HCT116 (cell line): ENCODE data around the gene AMER2. TPM values are rescaled to one million over a fixed set of nuclear protein-coding genes. Genes with fewer than 3 reads are reported as not detected.

Experiments
- ATAC-seq: fragments of 200-7000 bp; cut with Tn5 transposase; 2 replicates; pipeline ENCODE4 v1.9.1; 2020; ENCODE audit warnings: mild to moderate bottlenecking, moderate library complexity
- BruUV-seq: library from RNA; stranded (reverse); fragments of 400-500 nt; replicated peaks from 2 replicates; lab custom pipeline; 2021; lab: Mats Ljungman, UMichigan
- CTCF ChIA-PET: fragments of 300-600 bp; sonication (Branson Sonifier 250); formaldehyde crosslinking; loops from one replicate; lab custom pipeline; 2021; ENCODE audit warnings: antibody characterized with exemption; lab: Charles Lee
- POLR2A ChIA-PET: fragments of 300-600, 350-600 bp; sonication (Branson Sonifier 250); formaldehyde crosslinking; loops from one replicate; lab custom pipeline; 2021; ENCODE audit warnings: antibody characterized with exemption; lab: Charles Lee
- RAD21 ChIA-PET, 2 experiments: fragments of 300-600 bp; sonication (Branson Sonifier 250); formaldehyde crosslinking; loops; one replicate each; lab custom pipeline; 2023; ENCODE audit warnings: low total read pairs in 2 of 2; ENCODE audit not compliant: uncharacterized antibody in 2 of 2, unreplicated experiment in 2 of 2, low non-redundant PET in 1 of 2; lab: Charles Lee
- DNase-seq: peaks from one replicate; pipeline ENCODE4 v3.0.0-alpha.2; 2010; ENCODE audit warnings: low read depth, low spot score
- H2AFZ ChIP-seq: fragments of 200-600 bp; shearing (Covaris generic), sonication (generic); 2 replicates; pipeline ENCODE4 v1.6.1; 2017; ENCODE audit warnings: low read depth, mixed run types, mixed read lengths, antibody characterized with exemption, low read length; ENCODE audit not compliant: poor library complexity, severe bottlenecking
- H3K27ac ChIP-seq: 2 replicates; pipeline ENCODE4 v1.5.1; 2012; ENCODE audit warnings: low read depth, low read length
- H3K27me3 ChIP-seq: fragments of 200-600 bp; sonication (generic); 2 replicates; pipeline ENCODE4 v1.6.1; 2016; ENCODE audit warnings: mixed run types, low read length, mixed read lengths; ENCODE audit not compliant: insufficient read depth
- H3K36me3 ChIP-seq, 2 experiments: fragments of 200-500 bp in 1 of 2; fragments of 200-600 bp in 1 of 2; sonication (Bioruptor generic) in 1 of 2; sonication (generic) in 1 of 2; 2 replicates each; pipeline versions ENCODE4 v1.5.1 to v1.6.1; 2014 to 2016; ENCODE audit warnings: low read length in 2 of 2, inconsistent platforms in 1 of 2, mixed read lengths in 1 of 2, mixed run types in 1 of 2; ENCODE audit not compliant: insufficient read depth in 2 of 2, control insufficient read depth in 1 of 2
- H3K4me1 ChIP-seq, 2 experiments: fragments of 200-600 bp in 1 of 2; sonication (generic) in 1 of 2; 2 replicates each; pipeline versions ENCODE4 v1.5.1 to v1.6.1; 2012 to 2017; ENCODE audit warnings: low read length in 2 of 2, inconsistent platforms in 1 of 2, mild to moderate bottlenecking in 1 of 2, mixed read lengths in 1 of 2, mixed run types in 1 of 2, moderate library complexity in 1 of 2; ENCODE audit not compliant: insufficient read depth in 2 of 2, control insufficient read depth in 1 of 2
- H3K4me2 ChIP-seq: fragments of 200-600 bp; sonication (generic); 2 replicates; pipeline ENCODE4 v1.6.1; 2017; ENCODE audit warnings: mixed run types, low read length, mixed read lengths
- H3K4me3 ChIP-seq, 2 experiments: fragments of 200-600 bp in 1 of 2; sonication (generic) in 1 of 2; replicated peaks in 1 of 2; 2 replicates each; pipeline ENCODE4 v1.5.1; 2011 to 2016; ENCODE audit warnings: low read length in 2 of 2, control low read depth in 1 of 2, low read depth in 1 of 2, mild to moderate bottlenecking in 1 of 2, mixed read lengths in 1 of 2, mixed run types in 1 of 2
- H3K79me2 ChIP-seq: fragments of 200-600 bp; sonication (generic); 2 replicates; pipeline ENCODE4 v1.6.1; 2017; ENCODE audit warnings: mild to moderate bottlenecking, mixed run types, low read length, moderate library complexity, mixed read lengths; ENCODE audit not compliant: insufficient read depth
- H3K9ac ChIP-seq: fragments of 200-600 bp; sonication (generic); 2 replicates; pipeline ENCODE4 v1.6.1; 2016; ENCODE audit warnings: low read length, mixed read lengths
- H3K9me2 ChIP-seq: fragments of 200-600 bp; sonication (generic), shearing (Covaris generic); 2 replicates; pipeline ENCODE4 v1.6.1; 2017; ENCODE audit warnings: mixed run types, mild to moderate bottlenecking, moderate library complexity; ENCODE audit not compliant: insufficient read depth
- H3K9me3 ChIP-seq, 2 experiments: fragments of 200-500 bp in 1 of 2; fragments of 200-600 bp in 1 of 2; sonication (Bioruptor generic) in 1 of 2; sonication (generic) in 1 of 2; 2 replicates each; pipeline ENCODE4 v1.6.1; 2014 to 2017; ENCODE audit warnings: low read length in 2 of 2, mixed read lengths in 2 of 2, inconsistent platforms in 1 of 2, low read depth in 1 of 2, mild to moderate bottlenecking in 1 of 2, mixed run types in 1 of 2, moderate library complexity in 1 of 2; ENCODE audit not compliant: control insufficient read depth in 1 of 2, insufficient read depth in 1 of 2
- H4K20me1 ChIP-seq: fragments of 200-600 bp; sonication (generic), shearing (Covaris generic); 2 replicates; pipeline ENCODE4 v1.6.1; 2017; ENCODE audit warnings: mixed run types, mild to moderate bottlenecking, moderate library complexity; ENCODE audit not compliant: insufficient read depth
- ATF3 ChIP-seq: IDR thresholded peaks from 2 replicates; pipeline ENCODE4 v1.6.1; 2012
- CBX3 ChIP-seq: IDR thresholded peaks from 2 replicates; pipeline ENCODE4 v1.6.1; 2012; ENCODE audit warnings: low read depth
- CTCF ChIP-seq, 3 experiments: fragments of 200-600 bp in 1 of 3; sonication (generic) in 1 of 3; IDR thresholded peaks in 2 of 3; conservative IDR thresholded peaks in 1 of 3; 2 replicates each; pipeline ENCODE4 v1.5.1; 2012 to 2017; ENCODE audit warnings: low read depth in 2 of 3, low read length in 2 of 3, antibody characterized with exemption in 1 of 3, borderline replicate concordance in 1 of 3, control low read depth in 1 of 3, mild to moderate bottlenecking in 1 of 3, mixed read lengths in 1 of 3, mixed run types in 1 of 3, moderate library complexity in 1 of 3; ENCODE audit not compliant: insufficient read depth in 1 of 3
- EZH2 ChIP-seq: fragments of 200-600 bp; sonication (generic); IDR thresholded peaks from 2 replicates; pipeline ENCODE4 v1.6.1; 2017; ENCODE audit warnings: antibody characterized with exemption, mixed run types
- FOSL1 ChIP-seq: IDR thresholded peaks from 2 replicates; pipeline ENCODE4 v1.6.1; 2012; ENCODE audit warnings: low read depth
- SRF ChIP-seq: IDR thresholded peaks from 2 replicates; pipeline ENCODE4 v1.6.1; 2012; ENCODE audit warnings: low read depth
- TCF7L2 ChIP-seq: IDR thresholded peaks from 2 replicates; pipeline ENCODE4 v1.7.0; 2011; ENCODE audit warnings: borderline replicate concordance, inconsistent platforms; ENCODE audit not compliant: insufficient read depth, insufficient read length; ENCODE audit errors: extremely low read depth
- ZBTB33 ChIP-seq: IDR thresholded peaks from 2 replicates; pipeline ENCODE4 v1.6.1; 2011; ENCODE audit warnings: mild to moderate bottlenecking, low read length, moderate library complexity; ENCODE audit not compliant: insufficient replicate concordance; ENCODE audit errors: extremely low read depth
- intact Hi-C: fragments of 100-400 bp; cut with micrococcal nuclease; formaldehyde crosslinking; loops from 2 replicates; pipeline ENCODE4 v1.10.0; 2022
- total RNA-seq: library from RNA; stranded (reverse); gene quantifications from one replicate; pipeline ENCODE4 v1.2.1, GENCODE V29; 2021; ENCODE audit not compliant: unreplicated experiment

The AMER2 gene
- total RNA-seq, 1 experiment from 2014 or later, result not detected

GRCh38 chr13:25167382-25168174 is 4.5 kb downstream of the AMER2 start:
- TF ChIP-seq FOSL1 (no peak), ATF3 (no peak), EZH2 (no peak), ZBTB33 (no peak), CBX3 (no peak), CTCF (IDR thresholded peaks at IDR 0.05 in 2 of 3, conservative IDR thresholded peaks at IDR 0.05 in 1 of 3; ENCODE audit: borderline replicate concordance in 1 of 3, insufficient read depth in 1 of 3, low read depth in 2 of 3, low read length in 2 of 3) (no peak), TCF7L2 (no peak), SRF (no peak)
- H3K4me2 ChIP-seq, result no peak overlapping the region
- DNase-seq (no peak), ATAC-seq (no peak)
- H3K36me3 ChIP-seq, result no peaks in the 10 kb centered on the region
- no peak overlapping the region for H3K4me3 ChIP-seq
- H3K4me1 ChIP-seq, result no peaks in the 10 kb centered on the region
- ChIA-PET POLR2A (no interaction called here), RAD21 (no interaction called here), CTCF (no interaction called here)
- BruUV-seq, result no TSS peak
- no peak overlapping the region for H3K9ac ChIP-seq
- no peak overlapping the region for H3K27ac ChIP-seq
- no peaks in the 10 kb centered on the region for H3K9me2 ChIP-seq
- intact Hi-C loops, result no loop called here
- H3K27me3 ChIP-seq, result peaks cover 6% of the 10 kb centered on the region; the same call in 1 of the 2 replicates
- H3K9me3 ChIP-seq, result no peaks in the 10 kb centered on the region
- no peak overlapping the region for H2AFZ ChIP-seq
- no peaks in the 10 kb centered on the region for H3K79me2 ChIP-seq
- no peaks in the 10 kb centered on the region for H4K20me1 ChIP-seq
